Cardiac septum (tissue), 1 donor: Measurements from ENCODE around the gene IGFBP7. TPM values are rescaled to one million over a fixed set of nuclear protein-coding genes. Genes with fewer than 3 reads are reported as not detected.

Experiments used
- DNase-seq: peaks from one replicate; pipeline ENCODE4 v3.0.0-alpha.2; 2020; ENCODE audit warnings: low spot score
- intact Hi-C: fragments of 100-400 bp; cut with DNase I; formaldehyde crosslinking; loops from one replicate; pipeline ENCODE4 v1.14.0; 2022
- total RNA-seq: library from RNA; stranded (reverse); fragmentation: NEBNext Ultra II Directional; extraction: Animal tissue kit (Norgen Biotek cat#: 25700); gene quantifications from one replicate; pipeline ENCODE4 v1.2.1, GENCODE V29; 2021
- donor health status: DM: no; HTN: no; CAD: no.

IGFBP7 gene
- total RNA-seq, 1 donor from 2014 or later: 739 TPM

- no peak for DNase-seq
Measured at GRCh38 chr4:56990109-56990905, 119.9 kb downstream of the IGFBP7 start.

GRCh38 chr4:56986952-56987351, 123.2 kb downstream of the IGFBP7 start:
- DNase-seq: no peak
- intact Hi-C loops: no loop called here

More at GRCh38 chr4:56990109-56990905, 119.9 kb downstream of the IGFBP7 start:
- intact Hi-C loops: no loop called here

DNA sequence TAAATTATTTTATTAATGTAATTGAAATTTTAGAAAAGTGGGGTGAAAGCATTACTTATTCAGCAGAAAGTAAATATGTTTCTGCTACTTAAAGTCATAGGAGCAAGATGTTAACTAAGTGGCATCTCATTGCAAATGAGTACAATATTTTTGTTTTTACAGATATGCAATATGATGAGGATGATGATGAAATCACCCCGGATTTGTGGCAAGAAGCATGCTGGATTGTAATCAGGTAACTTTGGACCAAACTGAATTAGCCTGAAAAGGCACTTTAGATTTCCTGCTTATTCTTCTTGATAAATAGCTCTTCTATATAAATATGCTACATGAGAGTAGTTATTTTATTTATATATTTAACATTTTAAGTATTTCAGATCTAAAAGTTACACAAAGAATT, 124.0 kb downstream of the IGFBP7 start:
- intact Hi-C loops: no loop called here

DNA sequence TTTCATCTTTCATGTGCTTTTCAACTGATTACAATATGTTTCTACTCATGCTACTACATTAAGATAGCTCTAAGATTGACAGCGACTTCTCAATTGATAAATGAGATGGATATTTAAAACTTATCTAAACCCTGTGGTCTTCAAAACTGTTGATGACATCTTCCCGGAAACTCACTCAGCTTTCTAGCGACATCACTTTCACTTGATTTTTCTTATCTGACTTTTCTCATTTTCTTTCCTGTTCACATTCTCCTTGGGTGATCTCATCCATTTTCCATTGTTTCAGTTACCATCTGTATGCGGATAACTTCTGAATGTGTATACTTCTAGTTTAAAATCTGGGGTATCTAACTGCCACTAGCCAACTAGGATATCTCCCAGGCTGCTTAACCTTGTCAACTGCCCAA, 128.4 kb downstream of the IGFBP7 start:
- intact Hi-C loops: no loop called here
- no peak for DNase-seq

More for the DNA sequence above, 124.0 kb downstream of the IGFBP7 start:
- no peak for DNase-seq

Other genes starting within 250 kb of the IGFBP7 start
- gene REST, start 202.5 kb downstream of the IGFBP7 start, total RNA-seq: 33.9 TPM
- gene NOA1, start 132.8 kb downstream of the IGFBP7 start, total RNA-seq: 8.4 TPM
- gene POLR2B, start 131.5 kb downstream of the IGFBP7 start, total RNA-seq: 78.3 TPM